SK-N-SH (cell line): Measurements from ENCODE around the gene SUMO1.

Experiments used
- CHD2 ChIP-seq: fragments of 150-350 bp; IDR thresholded peaks from 2 replicates; pipeline ENCODE4 v1.6.1; 2018; ENCODE audit warnings: low read length; ENCODE audit not compliant: partially characterized antibody
- RFX5 ChIP-seq: IDR thresholded peaks from 2 replicates; pipeline ENCODE4 v1.6.1; 2012; ENCODE audit warnings: mild to moderate bottlenecking, improper control_type of control experiment, low read length
- RXRA ChIP-seq: IDR thresholded peaks from 2 replicates; pipeline ENCODE4 v1.4.0; 2012; ENCODE audit warnings: low read depth, mild to moderate bottlenecking, borderline replicate concordance
- YY1 ChIP-seq: IDR thresholded peaks from 2 replicates; pipeline ENCODE4 v1.4.0; 2012; ENCODE audit warnings: low read depth, mild to moderate bottlenecking
- TF ChIP-seq, protein P1 (sequence below): fragments of 200-600 bp; sonication (generic); IDR thresholded peaks from 2 replicates; pipeline ENCODE4 v1.6.1; 2017; ENCODE audit warnings: antibody characterized with exemption, mild to moderate bottlenecking, moderate library complexity

DNA sequence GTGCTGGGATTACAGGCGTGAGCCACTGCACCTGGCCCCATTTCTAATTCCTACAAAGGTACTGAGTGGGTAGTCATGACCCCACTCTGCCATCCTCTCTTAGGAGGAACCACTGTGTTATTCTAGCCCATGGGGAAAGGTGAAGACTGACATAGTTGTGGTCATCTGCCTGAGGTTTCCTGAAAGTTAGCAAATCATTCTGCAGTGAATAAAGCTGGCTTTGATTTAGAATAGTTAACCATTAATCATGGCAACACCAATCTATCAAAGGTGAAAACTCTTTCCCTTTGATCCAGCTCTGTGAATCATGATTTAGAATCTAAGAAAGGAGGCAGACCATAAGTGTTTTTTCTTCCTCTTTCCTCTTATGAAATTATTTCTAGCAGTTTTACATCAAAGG lies 50.8 kb downstream of the SUMO1 start:
- no peak for TF ChIP-seq YY1
- TF ChIP-seq, protein P1, sequence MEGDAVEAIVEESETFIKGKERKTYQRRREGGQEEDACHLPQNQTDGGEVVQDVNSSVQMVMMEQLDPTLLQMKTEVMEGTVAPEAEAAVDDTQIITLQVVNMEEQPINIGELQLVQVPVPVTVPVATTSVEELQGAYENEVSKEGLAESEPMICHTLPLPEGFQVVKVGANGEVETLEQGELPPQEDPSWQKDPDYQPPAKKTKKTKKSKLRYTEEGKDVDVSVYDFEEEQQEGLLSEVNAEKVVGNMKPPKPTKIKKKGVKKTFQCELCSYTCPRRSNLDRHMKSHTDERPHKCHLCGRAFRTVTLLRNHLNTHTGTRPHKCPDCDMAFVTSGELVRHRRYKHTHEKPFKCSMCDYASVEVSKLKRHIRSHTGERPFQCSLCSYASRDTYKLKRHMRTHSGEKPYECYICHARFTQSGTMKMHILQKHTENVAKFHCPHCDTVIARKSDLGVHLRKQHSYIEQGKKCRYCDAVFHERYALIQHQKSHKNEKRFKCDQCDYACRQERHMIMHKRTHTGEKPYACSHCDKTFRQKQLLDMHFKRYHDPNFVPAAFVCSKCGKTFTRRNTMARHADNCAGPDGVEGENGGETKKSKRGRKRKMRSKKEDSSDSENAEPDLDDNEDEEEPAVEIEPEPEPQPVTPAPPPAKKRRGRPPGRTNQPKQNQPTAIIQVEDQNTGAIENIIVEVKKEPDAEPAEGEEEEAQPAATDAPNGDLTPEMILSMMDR, result no peak
- no peak for TF ChIP-seq RXRA
- no peak for TF ChIP-seq CHD2
- no peak for TF ChIP-seq RFX5
